ENCODE data around the gene HDGF. TPM values are rescaled to one million over a fixed set of nuclear protein-coding genes. Genes with fewer than 3 reads are reported as not detected.
A peak's percentile ranks its signal among the peaks of the same experiment; 100 is the strongest.

Gene HDGF
- total RNA-seq, 1 donor from 2014 or later, result 374 TPM

GRCh38 chr1:156741481-156741983 lies 9.9 kb downstream of the HDGF start:
- no peaks in the 10 kb centered on the region for H3K27me3 Mint-ChIP-seq (ENCODE audit: insufficient read depth)
- DNase-seq (ENCODE audit: low spot score), result no peak
- peaks cover 57% of the 10 kb centered on the region for H3K36me3 Mint-ChIP-seq (ENCODE audit: low read depth)
- no peaks in the 10 kb centered on the region for H3K9me3 Mint-ChIP-seq
- intact Hi-C loops (cut with micrococcal nuclease), result loop anchor here (1.0 to 10.0 kb wide), 9 partner anchors 10 to 884 kb away; partner anchors contain the start of genes CCT3, ETV3, GON4L and HDGF
- H3K27ac Mint-ChIP-seq, result peak overlapping the region; percentile 94
- peaks cover 60% of the 10 kb centered on the region for H3K4me1 Mint-ChIP-seq (ENCODE audit: low read depth)
- peak overlapping the region; percentile 93 for H3K4me3 Mint-ChIP-seq

DNA sequence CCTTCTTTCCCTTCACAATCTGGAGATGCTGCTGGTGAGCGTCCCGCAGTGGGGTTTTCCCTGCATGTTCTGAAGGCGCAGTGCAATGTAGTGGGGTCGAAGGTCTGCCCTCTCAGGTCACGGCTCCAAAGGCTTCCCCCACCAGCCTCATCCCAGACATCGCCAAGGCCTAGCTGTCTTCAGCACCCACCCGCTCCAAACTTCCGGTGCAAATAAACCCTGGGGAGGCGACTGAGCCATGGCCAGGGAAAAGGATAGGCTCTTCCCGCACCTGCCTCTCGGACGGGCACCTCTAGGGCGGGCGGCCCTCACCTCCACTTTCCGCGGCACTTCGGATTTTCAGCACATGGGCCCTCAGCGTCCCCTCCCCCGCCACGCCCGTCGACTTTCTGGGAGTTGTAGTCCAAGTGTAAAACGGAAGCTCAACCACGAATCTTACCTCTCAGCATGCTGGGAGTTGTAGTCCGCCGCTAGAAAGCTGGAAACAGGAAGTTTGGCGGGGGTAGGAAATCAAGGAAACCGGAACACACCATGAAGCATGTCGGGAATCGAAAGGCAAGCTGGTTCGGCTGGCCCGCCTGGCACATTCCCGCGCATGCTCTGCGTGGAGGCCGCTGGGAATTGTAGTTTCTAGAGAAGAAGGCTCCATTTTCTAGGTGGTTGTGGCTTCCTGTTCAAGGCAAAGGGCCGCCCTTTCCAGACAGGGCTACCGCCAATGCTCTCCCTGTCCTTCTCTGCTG lies 10.6 kb downstream of the HDGF start, which contains the start of gene MRPL24:
Gene MRPL24 (minus strand): TSS at position 348 of the 740 bp plus-strand sequence. CDS start 2,384 bp downstream, outside the sequence.
- Mint-ChIP-seq H3K27ac (peak within 1 kb of the TSS; percentile 94), H3K27me3 (ENCODE audit: insufficient read depth) (no peaks in the 10 kb centered on the region), H3K4me1 (ENCODE audit: low read depth) (peaks cover 53% of the 10 kb centered on the region), H3K36me3 (ENCODE audit: low read depth) (peaks cover 53% of the 10 kb centered on the region), H3K4me3 (peak within 1 kb of the TSS; percentile 93), H3K9me3 (no peaks in the 10 kb centered on the region)
- peak; percentile 97 for DNase-seq (ENCODE audit: low spot score)
- intact Hi-C loops (cut with micrococcal nuclease), result loop anchor here (1.0 to 10.0 kb wide), 9 partner anchors 10 to 884 kb away; partner anchors contain the start of genes CCT3, ETV3, GON4L and HDGF

- DNase-seq (ENCODE audit: low spot score), result no peak
- Mint-ChIP-seq H3K27ac (peak overlapping the region; percentile 94), H3K4me1 (ENCODE audit: low read depth) (peaks cover 47% of the 10 kb centered on the region), H3K27me3 (ENCODE audit: insufficient read depth) (no peaks in the 10 kb centered on the region), H3K36me3 (ENCODE audit: low read depth) (peaks cover 47% of the 10 kb centered on the region), H3K4me3 (peak overlapping the region; percentile 93), H3K9me3 (no peaks in the 10 kb centered on the region)
- intact Hi-C loops (cut with micrococcal nuclease), result loop anchor here (5.0 to 10.0 kb wide), 4 partner anchors 238 to 883 kb away; partner anchors contain the start of genes ETV3, GON4L, MEF2D and SLC25A44
These were observed 11.2 kb downstream of the HDGF start for GRCh38 chr1:156740237-156740740.

GRCh38 chr1:156738916-156739315 lies 12.6 kb downstream of the HDGF start:
- peaks cover 42% of the 10 kb centered on the region for H3K36me3 Mint-ChIP-seq (ENCODE audit: low read depth)
- no peaks in the 10 kb centered on the region for H3K27me3 Mint-ChIP-seq (ENCODE audit: insufficient read depth)
- H3K27ac Mint-ChIP-seq, result peak overlapping the region; percentile 10
- H3K9me3 Mint-ChIP-seq, result no peaks in the 10 kb centered on the region
- intact Hi-C loops (cut with micrococcal nuclease), result no loop called here
- H3K4me1 Mint-ChIP-seq (ENCODE audit: low read depth), result peaks cover 36% of the 10 kb centered on the region
- H3K4me3 Mint-ChIP-seq, result peak overlapping the region; percentile 69
- DNase-seq (ENCODE audit: low spot score), result no peak

GRCh38 chr1:156738407-156738806 lies 13.1 kb downstream of the HDGF start:
- Mint-ChIP-seq H3K27me3 (ENCODE audit: insufficient read depth) (no peaks in the 10 kb centered on the region), H3K4me3 (no peak overlapping the region), H3K27ac (no peak overlapping the region), H3K4me1 (ENCODE audit: low read depth) (peaks cover 31% of the 10 kb centered on the region), H3K9me3 (no peaks in the 10 kb centered on the region), H3K36me3 (ENCODE audit: low read depth) (peaks cover 37% of the 10 kb centered on the region)
- intact Hi-C loops (cut with micrococcal nuclease), result no loop called here
- DNase-seq (ENCODE audit: low spot score), result no peak

GRCh38 chr1:156733989-156734584 lies 17.4 kb downstream of the HDGF start:
- Mint-ChIP-seq H3K27me3 (ENCODE audit: insufficient read depth) (no peaks in the 10 kb centered on the region), H3K27ac (no peak overlapping the region), H3K4me3 (no peak overlapping the region), H3K9me3 (no peaks in the 10 kb centered on the region), H3K4me1 (ENCODE audit: low read depth) (peaks cover 28% of the 10 kb centered on the region), H3K36me3 (ENCODE audit: low read depth) (peaks cover 16% of the 10 kb centered on the region)
- intact Hi-C loops (cut with micrococcal nuclease), result no loop called here
- DNase-seq (ENCODE audit: low spot score), result no peak

DNA sequence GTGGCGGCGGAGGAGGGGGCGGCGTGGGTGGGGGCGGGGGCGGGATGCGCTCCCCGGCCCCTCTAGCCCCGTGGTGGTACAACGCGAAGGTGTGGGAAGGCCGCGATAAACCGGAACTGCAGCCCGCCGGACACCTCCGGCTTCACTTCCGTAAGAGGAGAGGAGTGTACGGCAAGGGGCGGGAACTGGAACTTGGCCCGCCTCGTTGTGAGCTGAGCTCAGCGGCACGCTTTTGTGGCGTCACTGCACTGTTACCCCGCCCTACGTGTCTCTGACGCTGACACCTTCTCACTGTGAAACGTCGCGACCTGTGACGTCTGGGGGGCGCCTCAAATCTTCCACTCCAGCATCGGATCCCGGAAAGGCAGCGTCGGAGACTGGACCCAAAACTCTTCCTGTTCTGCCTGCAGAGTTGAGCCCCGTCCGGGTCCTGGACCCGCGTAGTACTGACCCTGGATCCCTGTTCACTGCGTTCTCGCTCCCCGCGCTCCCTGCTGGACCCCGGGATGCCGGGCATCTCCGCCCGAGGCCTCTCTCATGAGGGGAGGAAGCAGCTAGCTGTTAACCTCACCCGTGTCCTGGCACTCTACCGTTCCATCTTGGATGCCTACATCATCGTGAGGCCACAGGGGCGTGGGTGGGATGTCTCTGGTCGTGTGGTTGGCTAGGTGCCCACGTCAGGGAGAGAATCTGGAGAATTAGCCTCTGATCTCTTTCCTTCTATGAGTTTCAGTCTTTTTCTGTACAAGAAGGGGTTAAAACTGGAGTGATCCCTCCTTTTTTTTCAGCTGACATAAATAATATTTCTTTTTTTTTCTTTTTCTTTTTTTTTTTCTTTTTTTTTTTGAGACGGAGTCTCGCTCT lies 22.6 kb downstream of the HDGF start, which contains the start of gene ISG20L2:
Gene ISG20L2 (minus strand): TSS at position 168 of the 864 bp plus-strand sequence. CDS start 1,114 bp downstream, outside the sequence.
- Mint-ChIP-seq H3K27me3 (ENCODE audit: insufficient read depth) (no peaks in the 10 kb centered on the region), H3K4me1 (ENCODE audit: low read depth) (peaks cover 30% of the 10 kb centered on the region), H3K9me3 (no peaks in the 10 kb centered on the region), H3K36me3 (ENCODE audit: low read depth) (peaks cover 21% of the 10 kb centered on the region), H3K27ac (no peak within 1 kb of the TSS), H3K4me3 (no peak within 1 kb of the TSS)
- intact Hi-C loops (cut with micrococcal nuclease), result loop anchor here (1.0 to 5.0 kb wide), 8 partner anchors 12 to 391 kb away; partner anchors contain the start of genes CCT3, HDGF, MEF2D and MRPL24
- peak; percentile 96 for DNase-seq (ENCODE audit: low spot score)

DNA sequence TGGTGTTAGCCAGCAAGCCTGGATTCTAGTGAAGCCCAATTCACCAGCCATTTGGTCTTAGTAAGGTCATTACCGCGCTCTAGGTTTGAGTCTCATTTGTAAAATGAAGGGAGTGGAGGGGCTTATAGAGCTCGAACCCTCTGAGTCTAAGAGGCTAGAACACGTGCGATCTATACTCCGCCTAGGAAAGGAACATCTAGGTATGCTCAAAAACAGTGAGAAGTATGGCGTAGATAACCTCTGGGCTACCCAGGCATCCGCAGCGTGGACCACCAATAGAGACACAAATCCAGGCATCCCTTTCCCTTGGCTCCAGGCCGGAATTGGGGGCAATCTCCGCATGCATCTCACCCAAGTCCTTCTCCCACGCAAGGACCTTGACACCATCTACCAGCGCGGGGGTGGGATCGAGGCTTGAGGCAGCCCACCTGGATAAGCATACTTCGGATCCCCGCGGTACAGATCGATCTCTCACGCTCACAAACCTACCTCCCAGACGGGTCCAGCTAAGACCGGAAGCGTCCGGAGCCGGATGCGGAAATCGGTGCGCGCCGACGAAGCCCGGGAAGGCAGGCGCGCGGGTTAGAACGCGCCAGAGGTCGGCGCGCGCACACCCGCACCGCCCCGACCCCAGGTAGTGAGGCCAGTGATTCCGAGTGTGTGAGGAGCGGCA lies 23.4 kb downstream of the HDGF start, which contains the start of gene METTL25B:
Gene METTL25B (plus strand): TSS at position 544 of the 673 bp plus-strand sequence. CDS start 636 bp downstream, outside the sequence.
- Mint-ChIP-seq H3K9me3 (no peaks in the 10 kb centered on the region), H3K4me3 (no peak within 1 kb of the TSS), H3K27ac (no peak within 1 kb of the TSS), H3K27me3 (ENCODE audit: insufficient read depth) (no peaks in the 10 kb centered on the region), H3K36me3 (ENCODE audit: low read depth) (peaks cover 28% of the 10 kb centered on the region), H3K4me1 (ENCODE audit: low read depth) (peaks cover 38% of the 10 kb centered on the region)
- DNase-seq (ENCODE audit: low spot score), result peak; percentile 81
- intact Hi-C loops (cut with micrococcal nuclease), result loop anchor here (1.0 to 5.0 kb wide), 10 partner anchors 13 to 390 kb away; partner anchors contain the start of genes CCT3, HDGF, MEF2D and MRPL24

GRCh38 chr1:156727492-156727891 lies 24.0 kb downstream of the HDGF start:
- Mint-ChIP-seq H3K4me1 (ENCODE audit: low read depth) (peaks cover 32% of the 10 kb centered on the region), H3K4me3 (no peak overlapping the region), H3K9me3 (no peaks in the 10 kb centered on the region), H3K36me3 (ENCODE audit: low read depth) (peaks cover 24% of the 10 kb centered on the region), H3K27me3 (ENCODE audit: insufficient read depth) (no peaks in the 10 kb centered on the region), H3K27ac (no peak overlapping the region)
- no peak for DNase-seq (ENCODE audit: low spot score)
- intact Hi-C loops (cut with micrococcal nuclease), result loop anchor here (2.0 to 5.0 kb wide), 4 partner anchors 21 to 225 kb away; partner anchors contain the start of genes MEF2D and NAXE

GRCh38 chr1:156726549-156727226 lies 24.8 kb downstream of the HDGF start:
- peak; percentile 41 for DNase-seq (ENCODE audit: low spot score)
- H3K4me3 Mint-ChIP-seq, result no peak overlapping the region
- peaks cover 23% of the 10 kb centered on the region for H3K36me3 Mint-ChIP-seq (ENCODE audit: low read depth)
- H3K27me3 Mint-ChIP-seq (ENCODE audit: insufficient read depth), result no peaks in the 10 kb centered on the region
- no peak overlapping the region for H3K27ac Mint-ChIP-seq
- peaks cover 32% of the 10 kb centered on the region for H3K4me1 Mint-ChIP-seq (ENCODE audit: low read depth)
- intact Hi-C loops (cut with micrococcal nuclease), result loop anchor here (1.0 to 5.0 kb wide), 8 partner anchors 20 to 224 kb away; partner anchors contain the start of genes INSRR, MEF2D and NAXE
- H3K9me3 Mint-ChIP-seq, result no peaks in the 10 kb centered on the region

All from activated T-helper 1 cell treated with anti-CD3 and anti-CD28 coated beads, Interleukin-12 subunit alpha, Interleukin-12 subunit beta, Interleukin-2, Interleukin-4 antibody, amounts not matched to agents 30 ng/mL and 10 ng/mL and 1 ng/mL, durations not matched to agents 14 hours and 24 hours and 36 hours (primary cell).